Germinal center (tissue), 1 donor: ENCODE results near the gene LMX1B.
"Not testable (repeated sequence)": the region's sequence is repeated elsewhere in the genome, so short reads cannot be mapped to it uniquely, and the experiment has no call there.

ENCODE experiments used
- DNase-seq: peaks from one replicate; pipeline ENCODE4 v3.0.0; 2012; ENCODE audit warnings: mixed read lengths, low spot score

LMX1B gene

DNA sequence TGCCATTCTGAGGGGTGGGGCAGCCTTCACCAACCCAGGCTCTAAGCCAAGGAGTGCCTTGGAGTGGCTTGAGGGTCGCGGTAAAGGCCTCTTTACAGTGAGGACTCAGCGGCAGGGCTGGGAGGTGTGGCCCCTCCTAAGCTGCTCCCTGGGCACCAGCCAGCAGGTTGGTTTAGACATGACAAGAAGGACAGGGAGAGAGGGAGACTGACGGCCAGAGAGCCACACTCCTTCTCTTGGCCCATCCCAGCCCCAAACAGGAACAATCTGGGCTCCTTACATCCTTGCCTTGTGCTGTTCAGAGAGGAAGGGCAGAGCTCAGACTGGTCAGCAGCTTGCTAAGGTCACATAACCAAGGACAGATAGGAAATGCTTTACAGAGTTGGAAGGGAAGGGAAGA lies 94.5 kb downstream of the LMX1B start:
- no peak for DNase-seq

DNA sequence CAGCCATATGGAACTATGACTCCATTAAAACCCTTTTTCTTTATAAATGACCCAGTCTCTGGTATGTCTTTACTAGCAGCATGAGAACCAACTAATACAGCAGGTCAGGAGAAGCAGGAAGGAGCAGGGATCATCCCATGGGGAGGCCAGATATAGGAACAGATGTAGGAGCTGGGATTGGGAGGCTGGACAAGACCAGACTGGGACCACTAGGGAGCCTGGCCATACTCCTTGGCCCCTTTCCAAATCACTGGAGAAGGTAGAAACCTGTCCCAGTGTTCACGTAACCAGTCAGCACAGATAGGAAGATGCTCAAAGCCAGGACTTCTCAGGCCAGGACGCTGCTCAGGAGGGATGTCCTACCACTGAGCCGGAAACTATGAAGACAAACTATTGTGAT lies 95.5 kb downstream of the LMX1B start:
- no peak for DNase-seq

DNA sequence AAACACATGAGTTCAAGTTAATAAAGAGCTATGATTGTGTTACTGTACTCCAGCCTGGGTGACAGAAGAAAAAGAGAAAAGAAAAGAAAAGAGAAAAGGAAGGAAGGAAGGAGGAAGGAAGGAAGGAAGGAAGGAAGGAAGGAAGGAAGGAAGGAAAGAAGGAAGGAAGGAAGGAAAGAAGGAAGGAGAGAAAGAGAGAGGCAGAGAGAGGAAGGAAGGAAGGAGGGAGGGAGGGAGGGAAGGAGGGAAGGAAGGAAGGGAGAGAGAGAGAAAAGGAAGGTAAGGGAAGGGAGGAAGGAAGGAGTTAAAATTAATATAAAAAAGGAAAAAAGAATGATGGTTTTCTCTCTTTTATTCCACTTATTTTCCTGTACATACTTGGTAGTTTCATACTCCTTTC lies 101.7 kb downstream of the LMX1B start:
- DNase-seq: no peak

DNA sequence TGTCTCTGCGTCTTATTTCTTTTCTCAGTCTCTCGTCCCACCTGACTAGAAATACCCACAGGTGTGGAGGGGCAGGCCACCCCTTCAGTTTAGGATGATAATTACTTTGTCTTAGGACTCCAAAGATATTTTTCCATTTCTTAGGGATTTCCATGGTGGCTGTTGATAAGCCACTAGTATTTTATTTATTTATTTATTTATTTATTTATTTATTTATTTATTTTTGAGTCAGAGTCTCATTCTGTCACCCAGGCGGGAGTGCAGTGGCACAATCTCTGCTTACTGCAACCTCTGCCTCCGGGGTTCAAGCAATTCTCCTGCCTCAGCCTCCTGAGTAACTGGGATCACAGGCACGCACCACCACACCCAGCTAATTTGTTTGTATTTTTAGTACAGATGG lies 103.7 kb downstream of the LMX1B start:
- DNase-seq: not testable (repeated sequence)

DNA sequence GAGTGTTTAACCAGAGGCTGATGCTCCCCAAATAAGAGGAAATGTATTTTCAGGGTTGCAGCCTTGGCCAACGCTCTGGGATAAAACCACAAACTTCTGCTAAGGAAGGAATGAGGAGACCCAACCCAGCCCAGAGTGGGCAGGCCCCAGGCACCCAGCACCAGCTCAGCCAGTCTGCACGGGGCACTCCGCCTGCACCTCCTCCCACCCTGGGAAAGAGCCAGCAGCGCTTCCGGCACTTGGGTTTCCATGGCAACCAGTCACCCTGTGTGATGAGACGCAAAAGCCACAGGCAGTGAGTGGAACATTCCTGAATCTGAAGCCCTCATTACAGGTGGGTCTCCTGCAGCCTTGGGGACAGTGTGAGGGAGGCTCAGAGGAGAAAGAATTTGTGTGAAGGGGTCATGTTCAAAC lies 105.9 kb downstream of the LMX1B start:
- peak; percentile 74 for DNase-seq

DNA sequence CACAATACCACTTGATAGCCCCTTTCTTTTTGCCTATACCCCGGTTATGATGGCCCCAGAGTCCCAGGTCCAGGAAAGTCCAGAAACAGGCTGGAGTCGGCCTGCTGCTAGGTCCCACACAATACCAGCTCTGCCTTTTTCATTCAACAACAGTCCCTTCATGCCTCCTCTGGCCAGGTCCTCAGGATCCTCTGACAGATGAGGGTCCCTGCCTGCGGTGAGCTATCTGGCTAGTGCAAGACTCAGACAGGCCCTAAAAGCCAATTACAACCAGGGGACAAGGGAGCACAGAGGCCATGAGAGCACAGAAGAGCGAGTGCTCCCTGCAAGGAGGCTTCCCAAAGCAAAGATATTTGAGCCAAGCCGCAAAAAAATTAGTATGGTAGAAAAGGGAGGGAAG lies 106.3 kb downstream of the LMX1B start:
- no peak for DNase-seq

DNA sequence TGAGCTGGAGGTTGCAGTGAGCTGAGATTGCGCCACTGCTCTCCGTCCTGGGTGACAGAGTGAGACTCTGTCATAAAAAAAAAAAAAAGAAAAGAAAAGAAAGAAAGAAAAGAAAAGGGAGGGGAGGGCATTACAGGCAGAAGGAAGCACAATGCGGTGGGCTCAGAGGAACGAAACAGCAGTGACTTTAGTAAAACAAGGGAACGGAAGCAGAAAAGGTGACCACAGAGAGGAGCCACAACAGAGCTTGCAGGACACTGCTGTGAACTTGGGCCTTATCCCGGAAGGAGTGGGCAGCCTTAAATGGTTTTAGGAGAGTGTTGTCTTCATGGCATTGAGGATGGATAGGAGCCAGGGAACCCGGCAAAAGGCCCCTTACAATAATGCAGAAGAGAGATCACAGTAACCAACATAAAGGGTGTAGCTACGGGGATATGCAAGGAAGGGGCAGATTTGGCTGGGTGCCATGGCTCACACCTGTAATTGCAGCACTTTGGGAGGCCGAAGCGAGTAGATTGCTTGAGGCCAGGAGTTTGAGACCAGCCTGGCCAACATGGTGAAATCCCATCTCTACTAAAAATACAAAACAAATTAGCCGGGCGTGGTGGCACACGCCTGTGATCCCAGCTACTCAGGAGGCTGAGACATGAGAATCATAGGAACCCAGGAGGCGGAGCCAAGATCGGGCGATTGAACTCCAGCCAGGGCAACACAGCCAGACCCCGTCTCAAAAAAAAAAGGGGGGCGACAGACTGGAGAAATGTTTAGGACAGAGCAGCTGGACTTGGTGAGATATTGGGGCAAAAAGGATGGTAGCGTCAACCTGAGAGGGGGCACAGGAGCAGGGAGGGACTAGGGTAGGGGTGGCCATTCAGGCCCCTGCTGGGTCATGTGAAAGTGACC lies 107.2 kb downstream of the LMX1B start:
- DNase-seq: no peak

DNA sequence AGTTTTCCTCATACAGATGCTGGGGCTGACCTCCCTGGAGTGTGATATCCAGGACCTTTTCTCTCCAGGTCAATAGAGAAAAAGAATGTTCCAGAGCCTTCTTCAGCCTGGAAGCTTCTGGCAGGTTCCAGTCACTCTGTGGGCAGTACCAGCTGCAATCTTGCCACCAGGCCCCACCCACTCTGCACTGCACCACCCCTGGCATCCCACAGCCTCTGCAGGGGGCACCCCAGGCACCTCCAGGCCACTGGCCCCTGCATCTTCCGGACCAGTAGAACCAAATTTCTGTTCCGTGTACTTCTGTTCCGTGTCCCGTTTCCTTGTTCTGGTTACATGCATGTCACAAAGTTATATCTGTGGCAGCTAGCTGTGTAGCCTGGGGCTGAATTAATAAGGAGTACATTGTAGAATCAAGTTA lies 107.8 kb downstream of the LMX1B start:
- no peak for DNase-seq

DNA sequence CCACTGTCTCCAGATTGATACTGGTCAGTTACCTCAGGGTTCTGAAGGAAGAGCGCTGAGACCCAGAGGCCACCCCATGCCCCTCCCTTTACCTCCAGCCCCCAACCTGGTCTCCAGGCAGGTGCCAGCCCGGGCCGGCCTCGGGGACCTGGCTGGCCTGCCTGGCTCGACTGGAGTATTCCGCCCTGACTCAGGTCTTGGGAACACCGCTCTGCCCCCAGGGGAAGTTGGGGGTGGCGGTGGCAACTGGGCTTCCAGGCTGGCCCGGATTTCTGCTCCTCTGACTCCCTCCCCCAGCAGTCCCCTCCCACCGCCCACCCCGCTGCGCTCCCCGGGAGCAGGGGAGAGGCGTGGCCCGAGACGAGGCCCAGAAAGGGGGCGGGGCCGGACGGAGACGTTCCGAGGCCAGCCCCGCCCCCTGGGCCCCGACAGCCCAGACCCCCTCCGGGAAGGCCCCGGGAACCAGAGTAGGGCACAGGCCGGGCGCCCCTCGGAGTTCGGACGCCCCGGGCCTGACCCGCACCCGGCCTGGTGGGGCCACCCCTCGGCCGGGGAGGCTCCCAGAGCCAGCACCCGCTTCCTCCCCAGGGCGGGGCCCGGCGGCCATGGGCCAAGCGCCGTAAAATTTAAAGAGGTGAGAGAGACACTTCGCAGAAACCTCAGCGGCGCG lies 108.7 kb downstream of the LMX1B start:
- peak; percentile 88 for DNase-seq

DNA sequence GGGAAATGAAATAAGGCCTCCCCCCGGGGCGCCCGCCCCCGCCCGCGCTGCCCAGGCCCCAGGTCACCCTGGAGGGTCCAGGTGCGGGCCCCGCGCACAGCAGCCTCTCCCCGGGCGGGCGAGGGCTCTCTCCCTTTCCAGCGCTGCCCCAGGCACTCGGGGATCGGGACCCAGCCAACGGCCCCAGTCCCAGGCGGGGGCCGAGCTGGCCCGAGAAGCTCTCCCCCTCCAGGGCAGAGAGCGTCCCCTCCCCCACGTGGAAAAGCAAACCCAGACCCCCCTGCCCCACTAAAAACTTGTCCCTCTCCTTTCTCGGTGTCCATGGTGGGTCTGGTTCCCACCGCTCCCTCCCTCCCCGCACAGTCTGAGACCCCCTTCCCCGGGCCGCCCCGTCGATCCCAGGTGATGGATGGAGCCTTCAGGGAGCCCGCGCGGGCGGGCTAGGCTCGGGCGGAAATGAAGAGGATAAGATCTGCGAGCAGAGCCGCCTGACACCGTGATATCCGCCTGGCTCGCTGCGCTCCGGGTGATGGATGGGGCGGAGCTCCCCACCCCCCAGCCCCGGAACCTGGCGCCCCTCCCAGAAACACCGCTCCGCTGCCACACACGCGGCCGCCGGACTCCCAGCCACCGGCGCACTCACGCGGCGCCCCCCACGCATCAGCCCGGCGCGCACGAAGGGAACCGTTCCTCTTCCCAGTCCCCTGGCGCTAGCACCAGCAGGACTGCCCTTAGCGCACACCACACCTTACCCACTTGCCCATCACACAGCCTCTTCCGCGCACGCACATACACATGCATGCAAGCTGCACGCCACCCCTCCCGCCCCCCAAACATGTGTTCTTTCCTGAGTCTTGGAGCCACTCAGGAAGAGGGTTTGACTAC lies 109.4 kb downstream of the LMX1B start:
- peak; percentile 74 for DNase-seq

DNA sequence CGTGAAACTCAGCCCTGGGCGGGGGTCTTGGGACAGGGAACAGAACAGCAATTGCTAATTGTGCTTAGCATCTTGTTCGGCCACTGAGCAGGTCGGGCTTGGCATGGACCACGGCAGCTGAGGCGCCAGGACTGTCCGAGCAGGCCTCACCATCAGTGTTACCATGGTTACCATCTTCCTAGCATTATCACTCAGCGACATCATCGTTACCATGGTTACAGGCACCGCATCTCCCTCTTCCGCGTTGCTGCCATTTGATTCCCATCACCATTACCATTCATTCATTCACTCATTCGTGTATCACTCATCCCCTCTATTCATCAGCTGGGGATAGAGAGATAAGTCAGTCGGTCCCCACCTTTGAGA lies 110.1 kb downstream of the LMX1B start:
- no peak for DNase-seq

DNA sequence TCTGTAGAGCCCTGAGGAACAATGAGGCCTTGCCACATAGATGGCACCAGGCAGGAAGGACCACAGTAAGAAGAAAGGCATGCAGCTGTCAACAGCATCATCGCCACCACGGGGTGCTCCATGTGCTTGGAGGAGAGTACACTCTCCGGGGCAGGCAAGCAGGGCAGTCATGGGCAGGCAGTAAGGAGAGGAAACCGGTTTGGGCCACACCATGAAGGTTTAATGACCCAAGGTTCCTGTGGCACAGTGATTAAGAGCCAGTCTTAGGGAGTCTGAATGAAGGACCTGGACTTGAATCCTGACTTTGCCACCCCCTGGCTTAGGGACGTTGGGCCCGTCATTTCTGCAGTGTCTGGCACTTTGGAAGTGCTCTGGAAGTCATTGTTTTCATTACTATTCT lies 110.5 kb downstream of the LMX1B start:
- DNase-seq: no peak

DNA sequence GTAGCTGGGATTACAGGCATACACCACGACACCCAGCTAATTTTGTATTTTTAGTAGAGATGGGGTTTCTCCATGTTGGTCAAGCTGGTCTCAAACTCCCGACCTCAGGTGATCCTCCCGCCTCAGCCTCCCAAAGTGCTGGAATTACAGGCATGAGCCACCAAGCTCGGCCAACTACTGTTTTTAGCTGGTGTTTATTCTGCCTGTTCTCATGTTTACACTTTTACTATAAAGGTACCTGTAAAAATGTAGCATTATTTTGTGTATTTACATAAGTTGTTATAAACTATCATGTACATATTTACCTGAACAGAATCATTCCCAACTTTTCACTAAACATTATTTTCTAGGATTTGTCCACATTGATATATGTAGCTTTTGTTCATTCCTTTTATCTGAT lies 111.8 kb downstream of the LMX1B start:
- not testable (repeated sequence) for DNase-seq

DNA sequence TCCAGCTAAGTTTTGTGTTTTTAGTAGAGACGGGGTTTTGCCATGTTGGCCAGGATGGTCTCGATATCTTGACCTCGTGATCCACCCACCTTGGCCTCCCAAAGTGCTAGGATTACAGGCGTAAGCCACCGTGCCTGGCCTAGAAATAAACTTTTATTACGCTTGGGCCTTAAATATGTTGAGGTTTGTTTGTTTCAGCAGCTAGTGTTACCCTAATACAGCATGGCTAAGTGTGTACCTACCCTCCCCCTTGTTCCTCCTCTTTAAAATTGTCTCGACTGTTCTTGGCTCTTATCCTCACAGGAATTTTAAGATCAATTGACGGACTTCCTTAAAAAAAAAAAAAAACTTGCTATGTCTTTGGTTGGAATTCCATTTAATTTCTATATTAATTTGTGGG lies 114.5 kb downstream of the LMX1B start:
- DNase-seq: not testable (repeated sequence)

DNA sequence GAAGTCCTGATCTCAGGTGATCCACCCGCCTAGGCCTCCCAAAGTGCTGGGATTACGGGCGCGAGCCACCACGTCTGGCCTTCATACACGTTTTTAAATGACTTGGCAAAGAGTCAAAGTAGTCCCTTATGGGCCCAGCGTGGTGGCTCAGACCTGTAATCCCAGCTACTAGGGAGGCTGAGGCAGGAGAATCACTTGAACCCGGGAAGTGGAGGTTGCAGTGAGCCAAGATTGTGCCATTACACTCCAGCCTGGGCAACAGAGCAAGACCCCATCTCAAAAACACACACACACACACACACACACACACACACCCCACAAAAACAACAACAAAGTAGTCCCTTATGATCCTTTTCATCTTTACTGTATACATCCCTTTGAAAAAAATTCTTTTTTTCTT lies 116.9 kb downstream of the LMX1B start:
- DNase-seq: not testable (repeated sequence)

DNA sequence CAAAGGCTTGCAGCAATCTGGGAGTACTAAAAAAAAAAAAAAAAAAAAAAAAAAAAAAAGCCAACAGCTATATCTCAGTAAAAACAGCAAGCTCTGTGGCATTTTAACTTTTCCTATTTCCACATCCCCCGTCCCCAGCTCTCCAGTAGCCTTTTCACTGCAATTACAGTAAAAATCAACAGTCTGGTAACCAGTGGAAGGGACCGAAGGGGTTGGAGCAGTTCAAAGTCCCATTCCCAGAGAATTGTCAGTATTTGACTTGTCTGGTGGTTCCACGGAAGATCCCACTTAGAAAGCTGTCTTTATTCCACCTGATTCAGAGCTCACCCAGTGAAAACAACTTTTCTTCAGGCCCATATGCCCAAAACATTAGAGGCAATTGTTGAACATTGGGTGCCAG lies 119.3 kb downstream of the LMX1B start:
- DNase-seq: no peak

DNA sequence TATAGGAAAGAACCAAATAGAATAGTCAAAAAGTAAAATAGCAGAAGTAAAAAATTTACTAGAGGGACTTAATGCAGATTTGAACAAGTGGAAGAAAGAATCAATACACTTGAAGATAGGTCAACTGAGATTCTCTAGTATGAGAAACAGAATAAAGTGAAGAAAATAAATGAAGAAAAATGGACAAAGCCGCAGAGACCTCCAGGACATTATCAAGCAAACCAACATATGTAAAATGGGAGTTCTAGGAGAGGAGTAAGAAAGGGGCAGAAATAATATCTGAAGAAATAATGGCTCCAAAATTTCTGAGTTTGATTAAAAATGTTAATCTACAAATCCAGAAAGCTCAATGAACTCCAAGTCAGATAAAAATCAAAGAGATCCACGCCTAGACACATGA lies 121.1 kb downstream of the LMX1B start:
- DNase-seq: no peak

DNA sequence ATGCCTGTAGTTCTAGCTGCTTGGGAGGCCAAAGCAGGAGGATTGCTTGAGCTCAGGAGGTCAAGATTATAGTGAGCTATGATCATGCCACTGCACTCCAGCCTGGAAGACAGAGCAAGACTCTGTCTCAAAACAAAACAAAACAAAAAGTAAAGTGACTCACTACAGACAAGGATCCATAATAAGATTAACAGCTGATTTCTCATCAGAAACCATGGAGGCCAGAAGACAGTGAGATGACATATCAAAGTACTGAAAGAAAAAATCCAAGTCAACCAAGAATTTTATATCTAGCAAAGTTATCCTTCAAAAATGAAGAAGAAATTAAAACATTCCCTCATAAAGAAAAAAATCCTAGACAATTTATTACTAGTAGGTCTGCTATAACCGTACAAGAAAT lies 121.8 kb downstream of the LMX1B start:
- no peak for DNase-seq

DNA sequence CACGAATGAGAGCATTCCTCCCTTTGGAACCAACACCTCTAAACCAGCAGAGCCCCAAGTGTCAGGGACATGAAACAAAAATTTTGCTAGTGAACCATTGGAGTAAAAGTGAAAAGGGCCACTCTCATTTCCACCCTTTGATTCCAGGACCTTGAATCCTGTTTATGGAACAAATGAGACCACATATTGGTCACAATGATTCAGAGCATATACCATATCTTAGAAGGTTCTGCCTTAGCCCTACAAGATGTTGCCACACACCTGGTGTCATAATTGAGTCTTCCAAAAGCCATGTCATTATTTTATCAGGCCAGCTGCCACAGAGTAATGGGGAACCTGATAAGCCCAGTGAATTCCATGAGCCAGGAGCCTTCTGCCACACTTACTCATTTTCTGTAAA lies 124.8 kb downstream of the LMX1B start:
- no peak for DNase-seq

DNA sequence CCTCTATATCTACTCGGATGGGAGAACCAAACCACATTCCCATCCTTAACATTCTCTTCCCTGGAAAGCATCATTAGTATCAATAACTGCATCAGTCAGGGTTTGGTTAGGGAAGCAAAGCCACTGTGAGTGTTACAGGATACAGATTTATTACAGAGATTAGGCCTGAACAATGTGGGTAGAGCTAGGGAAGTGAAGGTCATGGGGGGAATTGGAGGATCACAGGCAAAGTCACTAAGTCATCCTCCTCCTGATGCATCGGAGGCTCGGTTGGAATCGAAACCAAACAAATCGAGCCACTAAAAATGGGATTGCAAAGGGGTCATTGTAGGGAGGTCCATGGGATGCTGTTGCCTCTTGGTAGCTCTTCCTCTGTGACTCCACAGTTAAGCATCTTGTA lies 129.3 kb downstream of the LMX1B start:
- DNase-seq: no peak

DNA sequence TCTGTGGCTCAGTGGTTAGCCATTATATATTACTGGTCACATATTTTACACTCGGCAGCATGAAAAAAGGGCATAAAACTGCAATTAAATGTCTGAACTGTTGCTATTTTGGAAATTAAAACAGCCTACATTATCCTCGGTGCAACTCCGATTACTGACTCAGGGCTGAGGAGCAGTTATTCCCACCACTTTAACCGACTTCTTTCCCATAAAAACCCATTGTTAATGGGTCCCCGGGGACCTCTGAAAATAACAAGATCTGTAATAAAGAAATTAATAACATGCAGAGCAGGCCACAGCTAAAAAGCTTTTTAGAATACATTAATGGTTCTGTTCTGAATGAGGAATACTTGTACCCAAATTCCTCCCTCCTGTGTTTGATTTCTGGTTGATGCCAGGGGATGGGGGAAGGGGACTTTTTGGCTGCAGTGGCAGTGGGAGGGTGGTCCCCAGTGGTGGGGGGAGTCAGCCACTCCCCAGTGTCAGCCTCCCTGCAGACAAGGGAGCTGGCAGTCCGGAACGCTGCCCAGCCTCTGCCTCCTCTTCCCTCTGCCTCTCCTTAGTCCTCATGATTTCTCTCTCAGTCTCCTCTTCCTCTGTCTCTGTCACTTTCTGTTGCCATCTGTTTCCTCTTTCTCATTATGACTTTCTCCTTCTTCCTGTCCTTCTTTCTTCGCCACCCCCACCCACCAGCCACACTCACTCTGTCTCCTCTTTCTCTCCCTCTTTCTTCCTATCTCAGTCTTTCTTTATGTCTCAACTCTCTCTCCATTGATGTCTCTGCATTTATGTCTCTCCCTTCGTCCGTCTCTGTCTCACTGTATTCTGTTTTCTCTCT lies 132.1 kb downstream of the LMX1B start:
- peak; percentile 27 for DNase-seq
